OCI-LY1 (cell line): ENCODE data around the gene HYDIN.

Experiments
- H2AFZ ChIP-seq: fragments of 200-600 bp; sonication (generic), shearing (Covaris generic); 2 replicates; pipeline ENCODE4 v1.6.0; 2014; ENCODE audit warnings: antibody characterized with exemption, mild to moderate bottlenecking, low read length
- H3F3A ChIP-seq: fragments of 200-600 bp; sonication (generic), shearing (Covaris generic); 2 replicates; pipeline ENCODE4 v1.6.0; 2014; ENCODE audit warnings: mild to moderate bottlenecking, antibody characterized with exemption, low read length, moderate library complexity; ENCODE audit not compliant: insufficient read depth
- H3K27ac ChIP-seq: fragments of 200-600 bp; sonication (generic); 2 replicates; pipeline ENCODE4 v1.5.1; 2014; ENCODE audit warnings: low read length, mixed run types, mild to moderate bottlenecking, low read depth; ENCODE audit not compliant: poor library complexity, severe bottlenecking
- H3K27me3 ChIP-seq: fragments of 200-600 bp; sonication (generic); 2 replicates; pipeline ENCODE4 v1.6.0; 2014; ENCODE audit warnings: antibody characterized with exemption, mild to moderate bottlenecking, low read length, moderate library complexity; ENCODE audit not compliant: insufficient read depth
- H3K36me3 ChIP-seq: fragments of 200-600 bp; sonication (generic); 2 replicates; pipeline ENCODE4 v1.6.1; 2014; ENCODE audit warnings: mild to moderate bottlenecking, antibody characterized with exemption, low read length, moderate library complexity, mixed read lengths; ENCODE audit not compliant: insufficient read depth
- H3K4me1 ChIP-seq: fragments of 200-600 bp; sonication (generic); 2 replicates; pipeline ENCODE4 v1.5.1; 2014; ENCODE audit warnings: mild to moderate bottlenecking, low read length, moderate library complexity; ENCODE audit not compliant: insufficient read depth, severe bottlenecking
- H3K4me2 ChIP-seq: fragments of 200-600 bp; sonication (generic), shearing (Covaris generic); 2 replicates; pipeline ENCODE4 v1.6.1; 2014; ENCODE audit warnings: low read length
- H3K4me3 ChIP-seq: fragments of 200-600 bp; sonication (generic); 2 replicates; pipeline ENCODE4 v1.5.1; 2014; ENCODE audit warnings: low read length, low read depth, mild to moderate bottlenecking, mixed read lengths; ENCODE audit not compliant: poor library complexity, severe bottlenecking
- H3K79me2 ChIP-seq: fragments of 200-600 bp; shearing (Covaris generic); 2 replicates; pipeline ENCODE4 v1.6.1; 2016; ENCODE audit warnings: mixed run types, low read length, mixed read lengths; ENCODE audit not compliant: insufficient read depth
- H3K9ac ChIP-seq: fragments of 200-600 bp; sonication (generic), shearing (Covaris generic); 2 replicates; pipeline ENCODE4 v1.6.1; 2014; ENCODE audit warnings: mild to moderate bottlenecking, low read length, mixed read lengths
- H3K9me2 ChIP-seq: fragments of 200-600 bp; sonication (generic), shearing (Covaris generic); 2 replicates; pipeline ENCODE4 v1.6.1; 2014; ENCODE audit warnings: low read depth, mild to moderate bottlenecking, low read length, mixed read lengths
- H3K9me3 ChIP-seq: fragments of 200-600 bp; shearing (Covaris generic); 2 replicates; pipeline ENCODE4 v1.6.1; 2014; ENCODE audit warnings: low read length, mixed read lengths
- H4K20me1 ChIP-seq: fragments of 200-600 bp; sonication (generic), shearing (Covaris generic); 2 replicates; pipeline ENCODE4 v1.6.0; 2016; ENCODE audit warnings: mild to moderate bottlenecking, low read length; ENCODE audit not compliant: insufficient read depth
- EZH2 ChIP-seq: fragments of 200-600 bp; sonication (generic), shearing (Covaris generic); IDR thresholded peaks from 2 replicates; pipeline ENCODE4 v1.8.0; 2017; ENCODE audit warnings: borderline replicate concordance, mixed run types, mild to moderate bottlenecking, antibody characterized with exemption, low read length, moderate library complexity, mixed read lengths
- TF ChIP-seq, protein P1 (sequence below): fragments of 200-600 bp; sonication (generic), shearing (Covaris generic); IDR thresholded peaks from 2 replicates; pipeline ENCODE4 v1.5.1; 2017; ENCODE audit warnings: mild to moderate bottlenecking, antibody characterized with exemption, low read length, moderate library complexity, mixed read lengths

HYDIN gene

GRCh38 chr16:71260995-71261394 is 30.5 kb upstream of the HYDIN start:
- no peaks in the 10 kb centered on the region for H3K27me3 ChIP-seq
- no peak overlapping the region for H3K4me3 ChIP-seq
- H3K9me2 ChIP-seq, result no peaks in the 10 kb centered on the region
- no peaks in the 10 kb centered on the region for H3F3A ChIP-seq
- H3K9ac ChIP-seq, result no peak overlapping the region
- H3K36me3 ChIP-seq, result no peaks in the 10 kb centered on the region
- TF ChIP-seq, protein P1, sequence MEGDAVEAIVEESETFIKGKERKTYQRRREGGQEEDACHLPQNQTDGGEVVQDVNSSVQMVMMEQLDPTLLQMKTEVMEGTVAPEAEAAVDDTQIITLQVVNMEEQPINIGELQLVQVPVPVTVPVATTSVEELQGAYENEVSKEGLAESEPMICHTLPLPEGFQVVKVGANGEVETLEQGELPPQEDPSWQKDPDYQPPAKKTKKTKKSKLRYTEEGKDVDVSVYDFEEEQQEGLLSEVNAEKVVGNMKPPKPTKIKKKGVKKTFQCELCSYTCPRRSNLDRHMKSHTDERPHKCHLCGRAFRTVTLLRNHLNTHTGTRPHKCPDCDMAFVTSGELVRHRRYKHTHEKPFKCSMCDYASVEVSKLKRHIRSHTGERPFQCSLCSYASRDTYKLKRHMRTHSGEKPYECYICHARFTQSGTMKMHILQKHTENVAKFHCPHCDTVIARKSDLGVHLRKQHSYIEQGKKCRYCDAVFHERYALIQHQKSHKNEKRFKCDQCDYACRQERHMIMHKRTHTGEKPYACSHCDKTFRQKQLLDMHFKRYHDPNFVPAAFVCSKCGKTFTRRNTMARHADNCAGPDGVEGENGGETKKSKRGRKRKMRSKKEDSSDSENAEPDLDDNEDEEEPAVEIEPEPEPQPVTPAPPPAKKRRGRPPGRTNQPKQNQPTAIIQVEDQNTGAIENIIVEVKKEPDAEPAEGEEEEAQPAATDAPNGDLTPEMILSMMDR, result no peak
- TF ChIP-seq EZH2, result no peak
- no peak overlapping the region for H3K4me2 ChIP-seq
- no peaks in the 10 kb centered on the region for H4K20me1 ChIP-seq
- no peaks in the 10 kb centered on the region for H3K9me3 ChIP-seq
- no peak overlapping the region for H2AFZ ChIP-seq
- no peaks in the 10 kb centered on the region for H3K4me1 ChIP-seq
- no peaks in the 10 kb centered on the region for H3K79me2 ChIP-seq
- no peak overlapping the region for H3K27ac ChIP-seq

GRCh38 chr16:71259086-71259485 is 28.6 kb upstream of the HYDIN start:
- Histone ChIP-seq H3K36me3 (no peaks in the 10 kb centered on the region), H3K4me2 (no peak overlapping the region), H3K27me3 (no peaks in the 10 kb centered on the region), H3K79me2 (no peaks in the 10 kb centered on the region), H3K4me1 (no peaks in the 10 kb centered on the region), H3K27ac (no peak overlapping the region), H3K9ac (no peak overlapping the region), H3K9me2 (no peaks in the 10 kb centered on the region), H3F3A (no peaks in the 10 kb centered on the region), H2AFZ (no peak overlapping the region), H3K4me3 (no peak overlapping the region), H4K20me1 (no peaks in the 10 kb centered on the region), H3K9me3 (no peaks in the 10 kb centered on the region)
- TF ChIP-seq, protein P1, result no peak
- TF ChIP-seq EZH2, result no peak

DNA sequence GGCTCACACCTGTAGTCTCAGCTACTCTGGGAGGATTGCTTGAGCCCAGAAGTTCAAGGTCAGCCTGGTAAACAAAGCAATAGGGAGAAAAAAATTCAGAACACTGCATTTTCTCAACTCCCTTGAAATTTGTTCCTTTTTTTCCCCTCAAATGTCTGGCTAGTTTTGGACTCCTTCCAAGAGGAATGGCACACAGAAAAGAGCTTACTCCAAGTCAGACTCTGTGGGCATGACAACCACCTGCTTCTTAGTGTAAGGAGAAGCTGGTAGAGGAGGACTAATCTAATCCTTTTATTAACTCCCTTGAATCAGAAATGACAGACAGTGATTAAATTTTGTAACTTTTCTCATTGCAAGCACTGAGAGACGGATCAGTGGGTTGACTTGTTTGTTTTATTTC is 27.9 kb upstream of the HYDIN start:
- H3K36me3 ChIP-seq, result no peaks in the 10 kb centered on the region
- H3K4me2 ChIP-seq, result no peak overlapping the region
- H3K27me3 ChIP-seq, result no peaks in the 10 kb centered on the region
- H3F3A ChIP-seq, result no peaks in the 10 kb centered on the region
- no peaks in the 10 kb centered on the region for H3K4me1 ChIP-seq
- no peak overlapping the region for H2AFZ ChIP-seq
- H4K20me1 ChIP-seq, result no peaks in the 10 kb centered on the region
- H3K9me3 ChIP-seq, result no peaks in the 10 kb centered on the region
- TF ChIP-seq, protein P1, result no peak
- no peak for TF ChIP-seq EZH2
- H3K27ac ChIP-seq, result no peak overlapping the region
- no peak overlapping the region for H3K4me3 ChIP-seq
- H3K9ac ChIP-seq, result no peak overlapping the region
- H3K79me2 ChIP-seq, result no peaks in the 10 kb centered on the region
- no peaks in the 10 kb centered on the region for H3K9me2 ChIP-seq
